Smooth muscle cell of trachea (primary cell): ENCODE measurements around the gene SNURF. TPM values are rescaled to one million over a fixed set of nuclear protein-coding genes. Genes with fewer than 3 reads are reported as not detected.

Experiments used
- total RNA-seq: library from RNA; depleted of rRNA; stranded (reverse); fragments of >200 nt; gene quantifications from 2 replicates; pipeline ENCODE4 v1.2.1, GENCODE V29; 2014

Gene SNURF, protein sequence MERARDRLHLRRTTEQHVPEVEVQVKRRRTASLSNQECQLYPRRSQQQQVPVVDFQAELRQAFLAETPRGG
- total RNA-seq, result 14.0 and 17.2 TPM in 2 replicates

DNA sequence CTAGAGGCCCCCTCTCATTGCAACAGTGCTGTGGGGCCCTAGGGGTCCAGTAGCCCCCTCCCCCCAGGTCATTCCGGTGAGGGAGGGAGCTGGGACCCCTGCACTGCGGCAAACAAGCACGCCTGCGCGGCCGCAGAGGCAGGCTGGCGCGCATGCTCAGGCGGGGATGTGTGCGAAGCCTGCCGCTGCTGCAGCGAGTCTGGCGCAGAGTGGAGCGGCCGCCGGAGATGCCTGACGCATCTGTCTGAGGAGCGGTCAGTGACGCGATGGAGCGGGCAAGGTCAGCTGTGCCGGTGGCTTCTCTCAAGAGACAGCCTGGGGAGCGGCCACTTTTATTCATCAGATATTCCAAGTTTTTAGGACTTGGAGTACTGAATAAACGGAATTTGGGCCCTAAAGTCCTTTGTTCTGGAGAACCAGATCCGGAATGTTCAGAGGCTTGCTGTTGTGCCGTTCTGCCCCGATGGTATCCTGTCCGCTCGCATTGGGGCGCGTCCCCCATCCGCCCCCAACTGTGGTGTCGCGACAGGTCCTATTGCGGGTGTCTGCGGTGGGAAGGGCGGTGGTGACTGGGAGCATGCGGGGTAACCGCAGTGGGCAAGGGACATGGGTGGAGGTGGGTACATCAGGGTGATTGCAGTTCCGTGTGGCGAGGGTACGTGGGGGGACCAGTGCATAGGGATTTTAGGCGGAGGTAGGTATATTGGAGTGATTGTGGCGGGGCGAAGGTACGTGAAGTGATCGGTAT is at the start of gene SNURF, which contains the start of gene SNRPN:
SNURF (plus strand) TSS at position 205 of the 748 bp plus-strand sequence; CDS start at position 267, 62 bp downstream.
SNRPN (plus strand) TSS at position 205 of the 748 bp plus-strand sequence. CDS start 19,467 bp downstream, outside the sequence.

Other genes with a start within 250 kb of the SNURF start
- gene SNRPN, start within 50 bp of the SNURF start, total RNA-seq, result 99.6 and 173 TPM in 2 replicates